ENCODE measurements around the gene KCNT2.

Gene KCNT2

GRCh38 chr1:196405839-196406238 lies 202.4 kb downstream of the KCNT2 start:
- H3K4me1 ChIP-seq (ENCODE audit: insufficient read depth, low read length): peaks cover 7% of the 10 kb centered on the region; the same call in 1 of the 2 replicates
- H3K27ac ChIP-seq (ENCODE audit: low read length): no peak overlapping the region
- H3K9me3 ChIP-seq (ENCODE audit: insufficient read depth, low read depth, low read length): no peaks in the 10 kb centered on the region
- H3K36me3 ChIP-seq (ENCODE audit: insufficient read depth, low read depth, low read length): peaks cover 3% of the 10 kb centered on the region; the same call in 1 of the 2 replicates
- H3K9ac ChIP-seq (ENCODE audit: low read depth, low read length): no peak overlapping the region
- no peaks in the 10 kb centered on the region for H3K27me3 ChIP-seq (ENCODE audit: insufficient read depth, low read length)
- no peak overlapping the region for H3K4me3 ChIP-seq (ENCODE audit: low read length)

- H3K4me1 ChIP-seq (ENCODE audit: insufficient read depth, low read length): peaks cover 8% of the 10 kb centered on the region; the same call in 1 of the 2 replicates
- peaks cover 3% of the 10 kb centered on the region; the same call in 1 of the 2 replicates for H3K36me3 ChIP-seq (ENCODE audit: insufficient read depth, low read depth, low read length)
- H3K9ac ChIP-seq (ENCODE audit: low read depth, low read length): no peak overlapping the region
- H3K27me3 ChIP-seq (ENCODE audit: insufficient read depth, low read length): no peaks in the 10 kb centered on the region
- no peak overlapping the region for H3K27ac ChIP-seq (ENCODE audit: low read length)
- no peak overlapping the region for H3K4me3 ChIP-seq (ENCODE audit: low read length)
- H3K9me3 ChIP-seq (ENCODE audit: insufficient read depth, low read depth, low read length): no peaks in the 10 kb centered on the region
Observed at GRCh38 chr1:196403803-196404690, 204.2 kb downstream of the KCNT2 start.

GRCh38 chr1:196401891-196402290 lies 206.3 kb downstream of the KCNT2 start:
- H3K9ac ChIP-seq (ENCODE audit: low read depth, low read length): no peak overlapping the region
- H3K27me3 ChIP-seq (ENCODE audit: insufficient read depth, low read length): no peaks in the 10 kb centered on the region
- H3K4me1 ChIP-seq (ENCODE audit: insufficient read depth, low read length): 0 out of 2 replicates have a peak, but pooled peaks cover 4% of the 10 kb centered on the region
- no peak overlapping the region for H3K4me3 ChIP-seq (ENCODE audit: low read length)
- no peak overlapping the region for H3K27ac ChIP-seq (ENCODE audit: low read length)
- no peaks in the 10 kb centered on the region for H3K9me3 ChIP-seq (ENCODE audit: insufficient read depth, low read depth, low read length)
- peaks cover 10% of the 10 kb centered on the region; the same call in 1 of the 2 replicates for H3K36me3 ChIP-seq (ENCODE audit: insufficient read depth, low read depth, low read length)

- Histone ChIP-seq H3K27ac (ENCODE audit: low read length) (no peak overlapping the region), H3K9ac (ENCODE audit: low read depth, low read length) (no peak overlapping the region), H3K27me3 (ENCODE audit: insufficient read depth, low read length) (no peaks in the 10 kb centered on the region), H3K4me3 (ENCODE audit: low read length) (no peak overlapping the region), H3K4me1 (ENCODE audit: insufficient read depth, low read length) (0 out of 2 replicates have a peak, but pooled peaks cover 4% of the 10 kb centered on the region), H3K36me3 (ENCODE audit: insufficient read depth, low read depth, low read length) (peaks cover 10% of the 10 kb centered on the region; the same call in 1 of the 2 replicates), H3K9me3 (ENCODE audit: insufficient read depth, low read depth, low read length) (no peaks in the 10 kb centered on the region)
Observed at GRCh38 chr1:196401452-196401833, 206.8 kb downstream of the KCNT2 start.

- H3K27me3 ChIP-seq (ENCODE audit: insufficient read depth, low read length): no peaks in the 10 kb centered on the region
- H3K4me3 ChIP-seq (ENCODE audit: low read length): no peak overlapping the region
- 0 out of 2 replicates have a peak, but pooled peaks cover 4% of the 10 kb centered on the region for H3K4me1 ChIP-seq (ENCODE audit: insufficient read depth, low read length)
- peaks cover 10% of the 10 kb centered on the region; the same call in 1 of the 2 replicates for H3K36me3 ChIP-seq (ENCODE audit: insufficient read depth, low read depth, low read length)
- no peak overlapping the region for H3K27ac ChIP-seq (ENCODE audit: low read length)
- no peaks in the 10 kb centered on the region for H3K9me3 ChIP-seq (ENCODE audit: insufficient read depth, low read depth, low read length)
- H3K9ac ChIP-seq (ENCODE audit: low read depth, low read length): no peak overlapping the region
Observed at GRCh38 chr1:196400478-196401451, 207.5 kb downstream of the KCNT2 start.

GRCh38 chr1:196399713-196400112 lies 208.5 kb downstream of the KCNT2 start:
- Histone ChIP-seq H3K4me3 (ENCODE audit: low read length) (no peak overlapping the region), H3K9me3 (ENCODE audit: insufficient read depth, low read depth, low read length) (no peaks in the 10 kb centered on the region), H3K27ac (ENCODE audit: low read length) (no peak overlapping the region), H3K4me1 (ENCODE audit: insufficient read depth, low read length) (0 out of 2 replicates have a peak, but pooled peaks cover 4% of the 10 kb centered on the region), H3K9ac (ENCODE audit: low read depth, low read length) (no peak overlapping the region), H3K36me3 (ENCODE audit: insufficient read depth, low read depth, low read length) (peaks cover 10% of the 10 kb centered on the region; the same call in 1 of the 2 replicates), H3K27me3 (ENCODE audit: insufficient read depth, low read length) (no peaks in the 10 kb centered on the region)

GRCh38 chr1:196393742-196394141 lies 214.5 kb downstream of the KCNT2 start:
- no peaks in the 10 kb centered on the region for H3K27me3 ChIP-seq (ENCODE audit: insufficient read depth, low read length)
- no peaks in the 10 kb centered on the region for H3K4me1 ChIP-seq (ENCODE audit: insufficient read depth, low read length)
- no peak overlapping the region for H3K4me3 ChIP-seq (ENCODE audit: low read length)
- no peak overlapping the region for H3K27ac ChIP-seq (ENCODE audit: low read length)
- no peaks in the 10 kb centered on the region for H3K9me3 ChIP-seq (ENCODE audit: insufficient read depth, low read depth, low read length)
- H3K9ac ChIP-seq (ENCODE audit: low read depth, low read length): no peak overlapping the region
- peaks cover 7% of the 10 kb centered on the region; the same call in 1 of the 2 replicates for H3K36me3 ChIP-seq (ENCODE audit: insufficient read depth, low read depth, low read length)

GRCh38 chr1:196393282-196393681 lies 215.0 kb downstream of the KCNT2 start:
- Histone ChIP-seq H3K9ac (ENCODE audit: low read depth, low read length) (no peak overlapping the region), H3K27ac (ENCODE audit: low read length) (no peak overlapping the region), H3K9me3 (ENCODE audit: insufficient read depth, low read depth, low read length) (no peaks in the 10 kb centered on the region), H3K36me3 (ENCODE audit: insufficient read depth, low read depth, low read length) (peaks cover 4% of the 10 kb centered on the region; the same call in 1 of the 2 replicates), H3K4me1 (ENCODE audit: insufficient read depth, low read length) (no peaks in the 10 kb centered on the region), H3K27me3 (ENCODE audit: insufficient read depth, low read length) (no peaks in the 10 kb centered on the region), H3K4me3 (ENCODE audit: low read length) (no peak overlapping the region)

- no peaks in the 10 kb centered on the region for H3K27me3 ChIP-seq (ENCODE audit: insufficient read depth, low read length)
- no peak overlapping the region for H3K27ac ChIP-seq (ENCODE audit: low read length)
- no peak overlapping the region for H3K9ac ChIP-seq (ENCODE audit: low read depth, low read length)
- no peaks in the 10 kb centered on the region for H3K9me3 ChIP-seq (ENCODE audit: insufficient read depth, low read depth, low read length)
- no peaks in the 10 kb centered on the region for H3K4me1 ChIP-seq (ENCODE audit: insufficient read depth, low read length)
- H3K4me3 ChIP-seq (ENCODE audit: low read length): no peak overlapping the region
- no peaks in the 10 kb centered on the region for H3K36me3 ChIP-seq (ENCODE audit: insufficient read depth, low read depth, low read length)
Observed at GRCh38 chr1:196387766-196388165, 220.5 kb downstream of the KCNT2 start.

GRCh38 chr1:196385109-196385508 lies 223.1 kb downstream of the KCNT2 start:
- Histone ChIP-seq H3K9ac (ENCODE audit: low read depth, low read length) (no peak overlapping the region), H3K4me3 (ENCODE audit: low read length) (no peak overlapping the region), H3K27me3 (ENCODE audit: insufficient read depth, low read length) (no peaks in the 10 kb centered on the region), H3K4me1 (ENCODE audit: insufficient read depth, low read length) (no peaks in the 10 kb centered on the region), H3K9me3 (ENCODE audit: insufficient read depth, low read depth, low read length) (no peaks in the 10 kb centered on the region), H3K27ac (ENCODE audit: low read length) (no peak overlapping the region), H3K36me3 (ENCODE audit: insufficient read depth, low read depth, low read length) (no peaks in the 10 kb centered on the region)

GRCh38 chr1:196382383-196382782 lies 225.9 kb downstream of the KCNT2 start:
- Histone ChIP-seq H3K4me3 (ENCODE audit: low read length) (no peak overlapping the region), H3K9me3 (ENCODE audit: insufficient read depth, low read depth, low read length) (no peaks in the 10 kb centered on the region), H3K9ac (ENCODE audit: low read depth, low read length) (no peak overlapping the region), H3K4me1 (ENCODE audit: insufficient read depth, low read length) (no peaks in the 10 kb centered on the region), H3K27me3 (ENCODE audit: insufficient read depth, low read length) (no peaks in the 10 kb centered on the region), H3K36me3 (ENCODE audit: insufficient read depth, low read depth, low read length) (no peaks in the 10 kb centered on the region), H3K27ac (ENCODE audit: low read length) (no peak overlapping the region)
